Activated CD8-positive, alpha-beta memory T cell treated with anti-CD3 and anti-CD28 coated beads for 1 hour (primary cell): ENCODE measurements around the gene SH3GLB2.

ENCODE experiments used
- DNase-seq, 2 donors: peaks; one replicate each; pipeline ENCODE4 v3.0.0-alpha.2; 2020; ENCODE audit warnings: low read depth in 1 of 2; ENCODE audit errors: extremely low read depth in 1 of 2

The SH3GLB2 gene

DNA sequence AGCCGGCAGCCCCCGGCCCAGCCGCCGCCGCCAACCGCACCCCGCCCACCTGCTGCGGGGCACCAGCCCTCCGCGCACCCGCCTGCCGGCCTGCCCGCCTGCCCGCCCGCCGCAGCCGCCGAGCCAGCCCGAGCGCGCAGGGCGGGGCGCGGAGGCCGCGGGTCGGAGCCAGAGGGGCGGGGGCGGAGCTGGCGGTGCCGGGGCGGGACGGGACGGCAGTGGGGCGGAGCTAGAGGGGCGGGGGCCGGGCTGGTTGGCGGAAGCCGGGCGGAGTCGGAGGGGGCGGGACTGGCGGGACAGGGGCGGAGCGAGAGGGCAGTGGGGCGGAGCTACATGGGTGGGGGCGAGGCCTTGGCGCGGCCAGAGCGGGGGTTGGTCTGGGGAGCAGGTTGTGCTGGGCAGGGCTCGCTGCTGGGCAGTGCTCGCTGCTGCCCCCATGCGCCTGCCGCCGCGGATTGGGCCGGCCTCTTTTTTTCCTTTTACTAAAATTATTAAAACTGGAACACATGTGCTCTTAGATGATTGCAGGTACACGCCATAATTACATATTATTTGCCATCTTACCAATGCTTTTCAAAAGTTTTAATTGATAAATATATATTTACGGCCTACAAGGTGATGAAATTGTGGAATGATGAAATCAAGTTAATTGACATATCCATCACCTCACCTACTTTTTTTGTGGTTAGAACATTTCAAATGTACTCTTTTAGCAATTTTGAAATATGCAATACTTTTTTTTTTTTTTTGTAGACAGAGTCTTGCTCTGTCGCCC is at the start of gene SH3GLB2:
SH3GLB2 (minus strand) TSS at position 140 of the 775 bp plus-strand sequence. CDS start 177 bp downstream, outside the sequence.
- DNase-seq: peak; percentile 78 to 96

GRCh38 chr9:129077236-129077635 is 49.1 kb upstream of the SH3GLB2 start:
- no peak for DNase-seq

- no peak for DNase-seq
These were observed 48.5 kb upstream of the SH3GLB2 start for GRCh38 chr9:129076640-129077037.

DNA sequence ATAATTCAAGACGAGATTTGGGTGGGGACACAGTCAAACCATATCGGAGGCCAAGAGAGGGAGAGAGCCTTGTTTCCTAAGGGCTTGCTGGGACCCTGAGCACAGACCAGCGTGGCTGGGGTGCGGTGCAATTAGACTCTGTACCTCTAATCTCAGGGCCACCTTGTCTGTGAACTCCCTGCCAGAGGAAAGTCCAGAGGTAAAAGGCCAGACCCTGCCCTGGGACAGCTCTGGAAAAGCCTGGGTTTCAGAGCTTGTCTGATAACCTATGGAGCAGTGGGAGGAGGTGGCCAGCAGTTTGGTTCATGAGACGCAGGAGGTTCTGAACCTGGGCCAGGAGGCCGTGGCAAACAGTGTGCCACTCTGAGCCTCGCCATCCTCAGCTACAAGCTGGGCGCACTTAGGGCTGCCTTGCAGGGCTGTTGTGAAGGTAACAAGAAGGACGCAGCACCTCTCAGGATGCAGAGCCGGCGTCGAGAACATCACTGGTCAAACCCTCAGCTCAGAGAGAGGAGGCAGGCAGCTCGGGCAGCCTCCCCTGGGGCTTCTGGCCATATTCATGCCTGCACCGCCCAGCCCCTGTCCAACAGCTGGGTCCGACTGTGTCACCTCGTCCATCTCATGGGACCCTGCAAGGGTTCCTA is 48.0 kb upstream of the SH3GLB2 start:
- DNase-seq: no peak

DNA sequence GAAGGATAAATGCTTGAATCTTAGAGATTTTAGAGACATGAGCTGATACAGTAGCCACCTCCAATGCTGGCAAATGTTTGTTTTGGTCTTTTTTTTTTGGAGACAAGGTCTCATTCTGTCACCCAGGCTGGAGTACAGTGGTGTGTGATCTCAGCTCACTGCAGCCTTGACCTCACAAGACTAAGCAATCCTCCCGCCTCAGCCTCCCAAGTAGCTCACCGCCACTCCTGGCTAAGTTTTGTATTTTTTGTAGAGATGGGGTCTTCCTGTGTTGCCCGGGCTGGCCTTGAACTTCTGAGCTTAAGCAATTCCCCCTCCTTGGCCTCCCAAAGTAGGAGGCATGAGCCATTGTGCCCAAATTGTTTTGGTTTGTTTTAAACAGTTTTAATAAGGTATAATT is 46.0 kb upstream of the SH3GLB2 start:
- DNase-seq: no peak

GRCh38 chr9:129073404-129073803 is 45.3 kb upstream of the SH3GLB2 start:
- no peak for DNase-seq

- DNase-seq: no peak
These were observed 44.0 kb upstream of the SH3GLB2 start for GRCh38 chr9:129072171-129072570.

GRCh38 chr9:129071526-129072126 is 43.5 kb upstream of the SH3GLB2 start:
- DNase-seq: no peak

DNA sequence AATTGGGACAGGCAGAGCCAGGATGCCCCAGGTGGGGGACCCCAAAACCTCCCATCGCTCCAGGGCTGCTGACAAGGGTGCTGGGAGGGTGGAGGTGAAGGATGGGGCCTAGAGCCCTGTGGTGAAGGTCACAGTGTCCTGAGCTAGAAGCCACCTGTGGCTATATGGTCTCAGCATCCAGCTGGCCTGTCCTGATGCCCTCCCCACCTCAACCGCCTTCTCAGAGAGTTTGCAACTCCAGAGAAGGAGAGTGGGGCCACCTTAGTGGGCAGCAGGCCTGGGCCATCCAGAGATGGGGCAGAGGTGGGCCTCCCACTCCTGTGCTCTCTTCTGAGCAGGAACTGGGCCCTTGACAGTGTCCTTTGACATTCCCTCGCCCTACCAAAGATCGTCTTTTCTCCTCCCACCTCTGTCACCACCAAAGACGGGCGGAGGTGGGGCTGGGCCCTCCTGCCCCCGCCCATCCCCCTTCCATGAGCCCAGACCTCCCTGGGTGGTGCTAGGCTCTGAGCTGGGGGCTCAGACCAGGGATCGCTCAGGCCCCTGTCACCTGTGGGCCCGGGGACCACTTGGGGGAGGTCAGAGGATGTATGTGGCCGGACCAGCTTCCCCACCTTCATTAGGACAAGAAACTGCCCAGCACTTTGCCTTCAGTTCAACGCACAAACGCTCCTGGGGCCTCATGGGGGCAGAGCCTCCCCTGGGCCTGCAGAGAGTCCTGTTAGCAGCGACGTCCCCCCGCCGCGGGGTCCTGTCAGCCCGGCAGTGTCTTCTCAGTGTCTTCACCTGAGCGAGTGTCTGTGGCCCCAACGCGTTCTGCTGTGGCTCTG is 42.8 kb upstream of the SH3GLB2 start:
- no peak for DNase-seq

- DNase-seq: no peak
These were observed 41.9 kb upstream of the SH3GLB2 start for GRCh38 chr9:129069862-129070641.

- DNase-seq: peak; percentile 19 to 38
These were observed 41.1 kb upstream of the SH3GLB2 start for GRCh38 chr9:129068990-129069861.

DNA sequence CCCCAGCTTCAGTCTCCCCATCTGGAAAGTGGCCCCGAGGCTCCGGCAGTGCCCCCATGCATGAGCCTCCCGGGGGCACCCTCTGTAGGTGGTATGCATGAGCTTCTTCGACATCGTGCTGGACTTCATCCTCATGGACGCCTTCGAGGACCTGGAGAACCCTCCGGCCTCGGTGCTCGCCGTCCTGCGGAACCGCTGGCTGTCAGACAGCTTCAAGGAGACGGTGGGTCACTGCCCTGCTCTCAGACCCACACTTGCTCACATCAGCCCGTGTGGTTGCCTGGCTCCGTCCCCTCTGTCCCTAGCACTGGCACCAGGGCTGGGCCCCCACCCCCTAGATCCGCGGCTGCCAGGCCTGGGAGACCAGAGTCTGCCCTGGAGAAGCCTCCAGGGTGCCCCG is 40.0 kb upstream of the SH3GLB2 start:
- no peak for DNase-seq

DNA sequence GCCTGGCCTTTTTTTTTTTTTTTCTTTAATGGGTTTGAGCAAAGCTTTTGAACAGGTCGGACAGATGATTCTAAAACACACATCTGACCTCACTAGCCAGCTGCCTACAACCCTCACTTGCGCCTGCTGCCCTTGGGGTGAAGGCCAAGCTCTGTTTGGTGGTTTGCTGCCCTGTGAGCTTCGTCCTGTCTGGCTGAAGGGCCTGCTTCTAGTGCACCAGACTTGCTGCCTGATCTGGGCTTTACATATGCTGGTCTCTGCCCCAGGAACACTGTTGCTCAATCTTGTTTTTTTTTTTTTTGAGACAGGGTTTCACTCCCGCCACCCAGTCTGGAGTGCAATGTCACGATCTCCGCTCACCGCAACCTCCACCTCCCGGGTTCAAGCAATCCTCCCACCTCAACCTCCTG is 36.4 kb upstream of the SH3GLB2 start:
- no peak for DNase-seq

DNA sequence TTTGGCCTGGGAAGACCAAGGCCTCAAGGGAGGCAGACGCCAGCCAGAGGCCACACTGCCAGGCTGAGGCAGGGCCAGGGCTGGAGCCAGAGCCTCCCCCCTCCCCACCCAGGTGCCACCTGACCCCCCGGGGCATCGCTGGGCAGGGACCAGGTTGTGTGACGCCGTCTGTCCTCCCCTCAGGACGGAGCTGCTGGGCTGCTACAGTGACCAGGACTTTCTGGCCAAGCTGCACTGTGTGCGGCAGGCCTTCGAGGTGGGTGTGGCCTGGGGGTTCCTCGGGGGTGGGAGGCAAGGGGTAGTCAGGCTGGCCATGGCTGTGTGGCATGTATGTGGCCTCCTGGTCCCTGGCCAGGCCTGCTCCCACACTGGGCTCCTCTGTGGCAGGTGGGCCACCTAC is 34.9 kb upstream of the SH3GLB2 start:
- DNase-seq: no peak

DNA sequence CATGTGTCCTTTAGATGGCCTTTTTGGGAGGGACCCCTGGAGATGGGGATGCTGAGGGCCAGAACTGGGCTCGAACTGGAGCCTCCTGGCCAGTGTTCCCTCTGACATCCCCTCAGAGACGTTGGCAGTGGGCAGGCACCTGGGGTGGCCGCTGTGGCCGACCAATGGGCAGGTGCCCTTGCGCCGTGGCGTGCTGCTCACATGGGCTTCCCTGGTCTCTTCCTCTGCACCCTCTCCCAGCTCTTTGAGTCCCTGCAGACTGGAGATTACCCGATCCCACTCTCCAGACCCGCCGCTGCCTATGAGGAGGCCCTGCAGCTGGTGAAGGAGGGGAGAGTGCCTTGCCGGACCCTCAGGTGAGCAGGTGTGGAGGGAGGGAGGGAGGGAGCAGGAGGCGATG is 32.9 kb upstream of the SH3GLB2 start:
- no peak for DNase-seq

DNA sequence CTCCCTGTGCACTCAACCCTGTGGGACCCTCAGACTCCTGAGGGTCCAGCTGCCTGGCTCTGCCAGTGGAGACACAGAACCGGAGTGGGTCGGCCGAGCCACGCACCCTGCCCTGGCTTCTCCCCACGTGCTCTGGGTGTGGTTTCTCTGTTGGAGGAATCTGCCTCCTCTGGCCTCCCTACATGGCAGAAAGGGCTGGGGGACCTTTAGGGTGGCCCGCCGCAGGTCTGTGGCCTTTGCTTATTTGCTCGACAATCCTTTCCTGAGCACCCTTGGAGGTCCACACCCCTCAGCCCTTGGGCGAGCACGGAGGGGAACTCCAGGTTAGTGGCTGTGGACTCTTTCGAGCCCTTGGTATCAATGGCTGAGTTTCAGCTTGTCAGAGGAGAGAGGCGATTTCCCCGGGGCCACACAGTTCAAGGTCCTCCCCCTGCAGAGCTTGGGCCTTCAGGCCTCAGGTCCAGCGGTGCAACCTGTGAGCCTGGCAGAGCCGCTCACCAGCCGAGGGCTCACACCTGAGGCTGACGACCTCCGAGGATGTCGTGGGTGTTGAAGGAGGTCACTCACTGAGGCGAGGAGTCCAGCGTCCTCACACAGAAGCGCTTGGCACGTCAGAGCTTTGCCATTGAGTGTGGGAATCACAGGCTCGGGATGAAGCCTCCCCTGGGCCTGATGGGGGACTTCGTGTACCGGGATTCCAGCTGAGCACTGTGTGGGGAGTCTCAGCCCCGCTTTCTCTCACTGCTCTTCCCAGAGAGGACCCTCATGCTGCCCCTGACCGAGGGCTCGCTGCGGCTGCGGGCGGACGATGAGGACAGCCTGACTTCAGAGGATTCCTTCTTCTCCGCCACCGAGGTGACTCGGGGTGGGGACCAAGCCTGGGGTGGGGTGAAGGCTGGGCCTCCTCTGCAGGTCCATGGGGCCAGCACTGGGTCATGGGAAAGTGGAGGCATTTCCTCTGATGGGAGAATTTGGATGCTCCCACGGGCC is 32.0 kb upstream of the SH3GLB2 start:
- no peak for DNase-seq

DNA sequence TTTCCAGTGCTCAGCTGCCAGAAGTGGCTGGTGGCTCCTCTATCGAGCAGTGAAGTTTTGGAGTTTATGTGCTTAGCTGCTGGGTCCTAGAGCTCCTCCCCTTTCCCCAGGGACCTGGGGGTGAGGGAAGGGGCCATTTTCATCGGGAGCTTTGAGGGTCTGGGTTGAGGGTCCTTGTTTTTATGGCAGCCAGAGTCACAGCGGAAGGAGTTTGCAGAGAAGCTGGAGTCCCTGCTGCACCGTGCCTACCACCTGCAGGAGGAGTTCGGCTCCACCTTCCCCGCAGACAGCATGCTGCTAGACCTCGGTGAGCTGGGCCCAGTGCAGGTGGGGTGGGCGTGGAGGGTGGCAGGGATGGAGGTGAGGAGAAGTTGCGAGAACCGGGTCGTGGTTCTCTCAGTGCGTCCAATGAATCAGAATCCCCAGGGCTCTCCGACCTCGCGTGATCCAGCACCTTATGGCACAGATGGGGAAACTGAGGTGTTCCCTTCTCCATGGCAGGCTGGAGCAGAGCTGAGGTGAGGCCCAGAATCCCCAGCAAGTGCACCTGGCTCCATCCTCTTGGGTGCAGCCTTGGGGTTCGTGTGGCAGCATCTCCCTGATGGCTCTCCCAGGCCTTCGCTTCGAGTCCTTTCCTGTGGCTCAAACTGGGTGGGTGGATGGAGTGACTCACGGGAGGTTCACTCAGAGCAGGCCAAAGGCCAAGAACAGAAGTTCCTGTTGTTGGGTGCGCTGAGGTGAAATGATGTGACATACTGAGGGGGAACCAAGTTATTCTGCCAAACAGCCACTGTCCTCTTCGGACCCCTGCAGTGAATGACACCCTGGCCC is 31.0 kb upstream of the SH3GLB2 start:
- no peak for DNase-seq
